Tongue (tissue), 2 donors: ENCODE results near the gene HIPK2. TPM values are rescaled to one million over a fixed set of nuclear protein-coding genes. Genes with fewer than 3 reads are reported as not detected.
A peak's percentile ranks its signal among the peaks of the same experiment; 100 is the strongest.
"Not testable (repeated sequence)": the region's sequence is repeated elsewhere in the genome, so short reads cannot be mapped to it uniquely, and the experiment has no call there.

Experiments used
- DNase-seq: peaks from one replicate; pipeline ENCODE4 v3.0.0-alpha.2; 2015
- total RNA-seq: library from RNA; depleted of rRNA; stranded (reverse); fragments of >200 nt; gene quantifications from one replicate; pipeline ENCODE4 v1.2.3, GENCODE V29; 2014

HIPK2 gene
- total RNA-seq, 1 donor from 2014 or later = 14.8 TPM

DNA sequence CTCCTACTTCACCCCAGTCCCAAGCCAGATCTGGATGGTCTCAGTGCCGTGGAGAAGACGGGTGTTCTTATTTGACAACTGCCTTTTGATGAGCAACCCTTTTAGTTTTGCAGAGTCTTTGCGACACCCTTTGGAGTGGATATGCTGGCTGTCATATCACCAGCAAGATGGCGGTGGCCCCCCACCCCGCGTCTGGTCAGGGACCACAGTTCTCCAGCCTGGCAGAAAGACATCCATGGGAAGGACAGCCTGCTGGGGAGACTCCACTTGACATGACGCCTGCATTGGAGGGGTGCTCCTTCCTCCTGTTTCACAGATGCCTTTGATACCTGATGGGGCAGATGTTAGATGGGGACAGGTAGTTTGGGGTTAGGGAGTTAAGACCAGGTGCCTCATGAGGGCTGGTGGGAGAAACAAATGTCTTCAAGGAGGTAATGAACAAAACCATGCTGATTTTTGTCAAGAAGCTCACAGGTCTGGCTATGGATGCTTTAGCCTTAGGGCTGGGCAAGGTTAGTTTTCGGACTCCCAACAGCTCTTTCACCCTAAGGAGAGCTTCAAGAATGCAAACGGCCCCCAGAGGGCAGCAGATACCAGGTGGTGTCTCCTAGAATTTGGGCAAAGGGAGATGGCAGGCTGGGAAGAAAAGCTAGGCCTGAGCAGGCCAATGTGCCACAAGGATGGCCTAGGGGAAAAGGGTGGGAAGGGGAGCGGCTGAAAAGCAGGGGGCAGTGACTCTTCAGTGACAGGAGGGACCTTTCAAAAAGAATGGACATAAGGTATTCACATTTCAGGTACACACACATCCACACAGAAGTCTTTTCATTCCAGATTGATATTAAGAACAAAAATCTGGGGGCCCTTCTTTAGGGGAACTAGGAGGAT lies 159.1 kb downstream of the HIPK2 start:
- peak; percentile 50 for DNase-seq

GRCh38 chr7:139617074-139617473 lies 160.7 kb downstream of the HIPK2 start:
- no peak for DNase-seq

DNA sequence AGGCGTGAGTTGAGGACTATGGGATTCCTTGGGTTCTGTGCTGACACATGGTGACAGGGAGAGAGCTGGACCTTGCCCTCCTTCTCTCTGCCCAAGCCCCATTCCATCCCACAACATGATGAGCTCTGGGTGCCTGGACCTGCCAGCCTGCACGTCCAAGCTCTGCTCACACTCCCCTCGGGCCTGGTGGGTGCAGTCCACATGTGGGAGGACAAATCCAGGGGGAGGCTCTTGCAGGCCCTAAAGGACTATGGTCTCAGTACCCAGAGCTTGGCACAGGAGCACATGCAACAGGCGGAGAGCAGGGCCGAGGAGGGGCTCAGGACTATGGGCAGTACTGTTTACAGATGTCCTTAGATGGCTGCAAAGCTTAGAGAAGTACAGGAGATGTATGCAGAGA lies 162.9 kb downstream of the HIPK2 start:
- DNase-seq = no peak

- DNase-seq = no peak
Measured at GRCh38 chr7:139613971-139614411, 163.8 kb downstream of the HIPK2 start.

DNA sequence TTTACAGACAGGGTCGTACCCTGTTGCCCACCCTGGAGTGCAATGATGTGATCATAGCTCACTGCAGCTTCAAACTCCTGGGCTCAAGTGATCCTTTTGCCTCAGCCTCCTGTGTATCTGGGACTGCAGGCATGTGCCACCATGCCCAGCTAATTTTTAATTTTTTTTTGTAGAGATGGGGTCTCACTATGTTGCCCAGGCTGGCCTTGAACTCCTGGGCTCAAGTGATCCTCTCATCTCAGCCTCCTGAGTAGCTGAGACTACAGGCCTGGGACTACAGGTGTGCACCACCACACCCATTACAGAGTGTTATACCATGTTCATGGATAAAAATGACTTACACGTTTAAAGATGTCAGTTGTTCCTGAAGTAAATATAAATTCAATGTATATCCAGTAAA lies 166.2 kb downstream of the HIPK2 start:
- not testable (repeated sequence) for DNase-seq

GRCh38 chr7:139610595-139610994 lies 167.2 kb downstream of the HIPK2 start:
- no peak for DNase-seq

DNA sequence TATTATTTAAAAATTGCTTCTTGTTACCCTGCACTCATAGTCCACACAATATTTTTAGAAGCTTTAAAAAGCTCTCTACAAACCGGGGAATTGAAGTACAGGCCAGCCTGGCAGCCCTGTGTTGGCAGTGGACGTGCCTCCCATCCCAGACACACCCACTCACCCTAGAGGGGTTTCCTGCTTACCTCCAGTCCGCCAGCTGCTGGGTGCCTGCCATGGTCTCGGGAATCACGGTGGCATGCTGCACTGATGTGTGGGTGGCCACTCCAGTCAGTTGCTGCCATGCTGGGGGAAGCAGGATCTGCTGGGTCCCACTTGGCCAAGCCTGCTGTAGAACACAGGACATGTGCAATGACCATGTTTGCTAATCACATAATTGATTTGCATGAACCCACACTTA lies 173.9 kb downstream of the HIPK2 start:
- no peak for DNase-seq

- DNase-seq = no peak
Measured at GRCh38 chr7:139603282-139603681, 174.5 kb downstream of the HIPK2 start.

GRCh38 chr7:139602143-139602722 lies 175.6 kb downstream of the HIPK2 start:
- DNase-seq = peak; percentile 42

DNA sequence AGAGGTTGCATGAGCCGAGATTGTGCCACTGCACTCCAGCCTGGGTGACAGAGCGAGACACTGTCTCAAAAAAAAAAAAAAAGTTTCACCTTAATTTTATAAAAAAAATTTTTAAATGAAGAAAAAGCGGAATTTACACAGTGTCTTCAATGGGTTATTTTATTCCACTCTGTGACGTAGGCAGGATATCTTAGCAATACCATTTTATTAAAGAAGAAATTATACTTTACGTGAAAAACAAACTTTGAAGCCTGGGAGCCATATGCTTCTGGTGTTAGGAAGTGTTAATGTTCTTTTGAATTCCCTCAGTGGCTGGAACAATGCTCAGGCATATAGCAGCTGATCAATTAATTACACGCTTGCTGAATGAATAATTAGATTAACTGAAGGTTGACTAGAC lies 176.6 kb downstream of the HIPK2 start:
- DNase-seq = no peak

DNA sequence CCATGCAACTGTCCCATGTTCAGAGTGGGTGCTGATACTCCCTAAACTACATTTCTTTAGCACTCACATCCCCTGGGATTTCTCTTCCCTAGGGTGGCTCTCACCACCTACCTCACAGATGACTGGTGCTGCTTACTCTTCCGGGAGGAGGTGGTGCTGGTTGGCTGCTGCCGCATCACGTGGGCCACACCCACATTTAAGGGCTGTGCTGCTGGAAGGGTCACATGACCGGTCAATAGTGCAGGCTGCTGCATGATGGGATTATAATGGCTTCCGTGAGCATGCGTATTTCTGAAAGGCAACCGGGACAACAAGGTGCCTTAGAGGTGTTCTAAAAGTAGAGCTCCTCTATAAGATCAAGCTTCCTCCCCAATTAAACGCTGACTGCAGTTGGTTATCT lies 177.5 kb downstream of the HIPK2 start:
- DNase-seq = no peak

GRCh38 chr7:139598642-139599041 lies 179.2 kb downstream of the HIPK2 start:
- no peak for DNase-seq

DNA sequence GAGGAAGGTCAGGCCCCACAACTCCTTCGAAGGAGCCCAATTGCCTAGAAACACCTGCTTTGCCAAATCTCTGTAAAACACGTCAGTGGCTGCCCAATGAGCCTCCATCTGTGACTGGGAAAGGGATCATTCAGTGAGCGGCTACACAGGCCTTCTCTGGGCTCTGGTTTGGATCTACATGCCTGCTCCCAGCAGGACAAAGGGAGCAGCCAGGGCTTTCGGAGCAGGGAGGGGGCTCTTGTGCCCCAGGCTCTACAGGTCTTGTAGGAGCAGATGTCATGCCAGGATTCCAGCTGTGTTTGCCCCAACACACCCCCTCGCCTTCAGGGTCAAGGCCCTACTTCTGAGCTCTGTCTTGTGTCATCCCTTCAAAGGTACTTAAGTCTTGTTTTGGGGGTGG lies 180.8 kb downstream of the HIPK2 start:
- no peak for DNase-seq

- DNase-seq = no peak
Measured at GRCh38 chr7:139596626-139597025, 181.2 kb downstream of the HIPK2 start.

DNA sequence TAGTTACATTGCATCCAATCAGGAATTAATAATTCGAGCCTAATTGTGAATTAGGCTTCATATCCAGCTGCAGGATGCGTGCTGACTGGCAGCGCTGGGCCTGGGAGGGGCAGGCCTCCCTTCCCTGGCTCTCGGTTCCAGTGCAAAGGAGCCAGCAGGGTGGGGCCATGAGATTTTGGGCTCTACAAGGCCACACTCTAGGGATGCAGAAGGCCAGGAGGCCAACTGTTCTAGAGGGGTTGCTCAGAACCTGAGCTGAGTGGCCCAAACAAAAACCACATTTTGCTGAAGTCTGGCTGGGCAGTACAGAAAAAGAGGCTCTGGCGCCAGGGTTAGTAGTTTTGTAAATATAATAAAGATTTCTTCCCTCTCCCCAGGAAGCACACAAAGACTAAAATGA lies 182.0 kb downstream of the HIPK2 start:
- no peak for DNase-seq

- no peak for DNase-seq
Measured at GRCh38 chr7:139594911-139595476, 182.8 kb downstream of the HIPK2 start.

DNA sequence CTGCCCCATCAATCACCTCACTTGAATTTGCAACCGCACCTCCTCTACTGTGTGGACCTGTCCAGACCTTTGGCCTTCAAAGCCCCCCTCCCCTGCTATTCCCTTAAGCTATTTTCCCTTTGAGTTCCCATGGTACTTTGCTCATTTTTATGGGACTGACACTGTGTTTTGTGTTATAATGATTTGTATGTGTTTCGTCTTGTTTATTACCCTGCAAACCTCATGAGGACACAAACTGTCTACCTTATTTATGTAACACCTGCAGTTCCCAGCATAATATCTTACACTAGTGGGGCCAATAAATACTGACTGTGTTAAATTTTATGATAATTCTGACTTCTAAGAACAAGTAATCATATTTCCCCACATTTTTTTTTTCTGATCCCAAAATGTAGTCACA lies 183.7 kb downstream of the HIPK2 start:
- DNase-seq = no peak

DNA sequence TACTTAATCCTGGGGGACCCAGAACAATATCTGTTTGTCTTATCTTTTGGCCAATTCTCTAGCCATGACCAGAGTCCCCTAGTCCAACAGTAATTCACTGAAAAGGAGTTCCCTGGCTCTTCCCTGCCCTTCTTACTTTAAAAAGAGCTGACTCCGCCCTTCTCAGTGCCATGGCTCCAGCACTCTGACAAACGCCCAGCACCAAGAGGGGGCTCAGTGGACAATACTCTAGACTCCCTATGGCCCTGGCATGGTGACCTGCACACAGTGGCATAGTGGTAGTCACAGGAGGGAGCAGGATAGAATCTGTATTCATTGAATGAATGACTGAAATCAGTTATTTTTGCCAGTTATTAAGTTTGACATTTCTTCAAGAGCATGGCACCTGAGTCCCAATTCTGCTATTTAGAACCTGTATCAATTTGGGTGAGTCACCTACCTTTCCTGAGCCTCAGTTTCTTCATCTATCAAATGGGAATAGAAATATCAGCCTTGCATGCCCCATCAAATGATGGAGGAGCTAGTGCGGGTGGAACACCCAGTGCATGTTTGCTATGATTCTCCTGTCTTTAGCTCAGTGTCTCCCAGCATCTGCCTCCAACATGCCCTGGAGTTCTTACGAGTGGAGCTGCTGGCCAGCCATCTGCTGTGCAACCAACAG lies 184.9 kb downstream of the HIPK2 start:
- DNase-seq = no peak

- DNase-seq = no peak
Measured at GRCh38 chr7:139591550-139592195, 186.1 kb downstream of the HIPK2 start.

- no peak for DNase-seq
Measured at GRCh38 chr7:139589474-139589873, 188.3 kb downstream of the HIPK2 start.

- peak; percentile 79 for DNase-seq
Measured at GRCh38 chr7:139588632-139589031, 189.2 kb downstream of the HIPK2 start.

DNA sequence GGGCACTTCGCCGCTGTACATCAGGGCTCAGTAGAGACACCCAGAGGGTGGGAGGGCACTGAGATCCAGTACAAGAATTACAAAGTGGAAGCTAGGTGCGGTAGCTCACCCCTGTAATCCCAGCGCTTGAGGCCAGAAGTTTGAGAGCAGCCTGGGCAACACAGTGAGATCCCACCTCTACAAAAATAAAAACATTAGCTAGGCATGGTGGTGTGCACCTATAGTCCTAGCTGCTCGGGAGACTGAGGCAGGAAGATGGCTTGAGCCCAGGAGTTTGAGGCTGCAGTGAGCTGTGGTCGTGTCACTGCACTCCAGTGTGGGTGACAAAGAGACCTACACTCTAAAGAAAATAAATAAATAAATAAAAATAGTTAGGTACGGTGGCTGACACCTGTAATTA lies 190.3 kb downstream of the HIPK2 start:
- DNase-seq = no peak
